Subcutaneous abdominal adipose tissue (tissue), 5 donors: ENCODE results near the gene IGFLR1.
"Not testable (repeated sequence)": the region's sequence is repeated elsewhere in the genome, so short reads cannot be mapped to it uniquely, and the experiment has no call there.

Experiments used
- H3K27ac ChIP-seq: one replicate; pipeline ENCODE4 v1.7.0; 2013; ENCODE audit warnings: low read depth, mild to moderate bottlenecking, inconsistent platforms, low read length, moderate library complexity
- H3K27me3 ChIP-seq, 5 donors: one replicate each; pipeline ENCODE4 v1.7.0; 2013; ENCODE audit warnings: low read length in 5 of 5, inconsistent platforms in 1 of 5; ENCODE audit not compliant: control insufficient read depth in 5 of 5, insufficient read depth in 4 of 5
- H3K36me3 ChIP-seq, 5 donors: one replicate each; pipeline ENCODE4 v1.7.0; 2013; ENCODE audit warnings: low read length in 5 of 5; ENCODE audit not compliant: control insufficient read depth in 5 of 5, insufficient read depth in 5 of 5
- H3K4me1 ChIP-seq, 5 donors: one replicate each; pipeline ENCODE4 v1.7.0; 2013; ENCODE audit warnings: low read length in 5 of 5, mild to moderate bottlenecking in 3 of 5, moderate library complexity in 1 of 5; ENCODE audit not compliant: control insufficient read depth in 5 of 5, insufficient read depth in 5 of 5
- H3K4me3 ChIP-seq, 5 donors: one replicate each; pipeline ENCODE4 v1.7.0; 2013; ENCODE audit warnings: low read length in 5 of 5, low read depth in 1 of 5
- H3K9ac ChIP-seq, 5 donors: one replicate each; pipeline ENCODE4 v1.7.0; 2013; ENCODE audit warnings: low read length in 5 of 5, mild to moderate bottlenecking in 4 of 5, moderate library complexity in 3 of 5
- H3K9me3 ChIP-seq, 5 donors: one replicate each; pipeline ENCODE4 v1.7.0; 2013; ENCODE audit warnings: low read length in 5 of 5; ENCODE audit not compliant: control insufficient read depth in 5 of 5
- donor health status: healthy.
- donor health status: healthy.
- donor health status: healthy.
- donor health status: healthy.
- donor health status: healthy.

Gene IGFLR1

GRCh38 chr19:35777961-35778360 lies 35.7 kb upstream of the IGFLR1 start:
- H3K9ac ChIP-seq, result no peak overlapping the region
- H3K36me3 ChIP-seq, result peaks cover 0 to 42% (median 21%) of the 10 kb centered on the region in 5 donors
- no peak overlapping the region for H3K27ac ChIP-seq
- no peaks in the 10 kb centered on the region for H3K9me3 ChIP-seq
- no peak overlapping the region for H3K4me3 ChIP-seq
- H3K4me1 ChIP-seq, result peaks cover 5 to 18% (median 10%) of the 10 kb centered on the region in 5 donors
- H3K27me3 ChIP-seq, result no peaks in the 10 kb centered on the region

GRCh38 chr19:35777086-35777841 lies 35.0 kb upstream of the IGFLR1 start:
- Histone ChIP-seq H3K27me3 (no peaks in the 10 kb centered on the region), H3K27ac (no peak overlapping the region), H3K4me3 (no peak overlapping the region), H3K9ac (no peak overlapping the region), H3K9me3 (no peaks in the 10 kb centered on the region), H3K36me3 (peaks cover 0 to 35% (median 14%) of the 10 kb centered on the region in 5 donors), H3K4me1 (peaks cover 5 to 18% (median 10%) of the 10 kb centered on the region in 5 donors)

DNA sequence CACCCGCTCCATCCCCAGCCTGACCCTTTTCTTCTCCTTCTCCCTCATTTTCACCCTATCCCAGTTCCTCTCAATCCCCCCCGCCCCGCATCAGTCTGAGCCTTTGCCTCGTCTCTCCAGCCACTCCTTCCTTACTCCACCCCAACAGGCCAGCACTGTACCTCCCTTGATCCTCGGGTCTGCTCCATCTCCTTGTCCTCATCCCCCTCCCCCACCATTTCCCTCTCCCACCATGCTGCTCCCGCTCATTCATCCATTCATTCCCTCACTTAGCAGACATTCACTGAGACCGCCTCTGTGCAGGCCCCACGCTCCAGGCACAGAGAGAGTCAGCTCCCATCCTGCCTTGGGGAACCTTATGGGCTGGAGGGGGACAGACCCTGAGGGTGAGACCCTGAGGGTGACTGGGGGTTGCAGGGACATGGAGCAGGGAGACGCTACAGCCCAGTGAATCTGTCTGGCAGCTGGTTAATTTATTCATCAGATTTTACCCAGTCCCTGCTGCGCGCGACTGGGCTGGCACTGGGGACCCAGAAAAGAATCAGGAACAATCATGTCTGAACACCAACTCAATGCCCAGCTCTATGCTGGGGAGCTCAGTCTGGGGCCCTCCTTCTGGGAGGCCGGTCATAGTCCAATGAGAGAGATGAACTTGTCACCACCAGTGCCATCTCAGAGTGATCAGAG lies 34.0 kb upstream of the IGFLR1 start:
- H3K4me1 ChIP-seq, result peaks cover 5 to 18% (median 10%) of the 10 kb centered on the region in 5 donors
- H3K27ac ChIP-seq, result no peak overlapping the region
- H3K4me3 ChIP-seq, result peak overlapping the region in 4 of 5 donors; percentile 25 to 77 (median 68)
- H3K36me3 ChIP-seq, result peaks cover 0 to 25% (median 9%) of the 10 kb centered on the region in 5 donors
- H3K27me3 ChIP-seq, result no peaks in the 10 kb centered on the region
- no peaks in the 10 kb centered on the region for H3K9me3 ChIP-seq
- H3K9ac ChIP-seq, result peak overlapping the region in 1 of 5 donors; percentile 52

DNA sequence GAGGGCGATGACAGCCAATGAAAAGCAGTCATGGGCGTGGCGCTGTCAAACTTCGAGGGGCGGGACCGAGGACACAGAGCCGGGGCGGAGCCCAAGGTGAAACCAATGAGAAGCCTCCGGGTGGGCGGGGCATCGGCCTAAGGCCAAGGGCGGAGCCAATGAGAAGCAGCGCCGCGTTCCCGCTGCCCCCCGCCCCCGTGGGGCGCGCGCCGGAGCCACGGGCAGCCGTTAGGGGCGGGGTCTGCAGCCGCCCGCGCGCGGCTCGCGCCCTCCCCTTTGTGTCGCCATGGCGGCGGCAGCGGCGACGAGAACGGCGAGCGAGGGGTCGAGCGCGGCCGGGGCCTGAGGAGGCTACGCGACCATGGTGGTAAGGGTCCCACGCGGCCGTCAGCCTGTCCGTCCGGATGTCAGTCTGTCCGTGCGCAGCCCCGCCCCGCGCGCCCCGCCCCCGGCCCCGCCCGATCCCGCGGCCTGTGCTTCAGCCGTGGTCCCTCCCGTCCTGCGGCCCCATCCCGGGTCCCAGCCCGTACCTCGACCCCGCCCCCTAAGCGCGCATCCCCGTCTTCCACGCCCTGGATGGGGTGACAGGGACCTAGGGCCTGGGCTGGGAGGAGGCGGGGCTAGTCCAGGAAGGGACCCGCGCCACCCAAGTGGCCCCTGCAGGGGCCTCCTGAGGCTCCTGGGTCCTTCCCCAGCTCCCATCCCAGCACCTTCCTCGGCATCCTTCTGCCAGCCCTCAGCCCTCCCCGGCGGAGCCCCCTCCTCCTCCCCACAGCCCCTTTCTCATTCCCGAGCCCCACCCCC lies 33.2 kb upstream of the IGFLR1 start, which contains the start of gene ARHGAP33:
Gene ARHGAP33, plus strand, starts transcription at position 267 of the 804 bp plus-strand sequence. Its CDS starts 95 bp downstream, at position 362.
- peak within 1 kb of the TSS in 3 of 5 donors; percentile 34 to 52 (median 39) for H3K9ac ChIP-seq
- no peaks in the 10 kb centered on the region for H3K27me3 ChIP-seq
- H3K4me1 ChIP-seq, result peaks cover 5 to 18% (median 10%) of the 10 kb centered on the region in 5 donors
- no peaks in the 10 kb centered on the region for H3K9me3 ChIP-seq
- H3K27ac ChIP-seq, result no peak within 1 kb of the TSS
- peaks cover 0 to 19% (median 6%) of the 10 kb centered on the region in 5 donors for H3K36me3 ChIP-seq
- peak within 1 kb of the TSS; percentile 67 to 77 (median 72) for H3K4me3 ChIP-seq

DNA sequence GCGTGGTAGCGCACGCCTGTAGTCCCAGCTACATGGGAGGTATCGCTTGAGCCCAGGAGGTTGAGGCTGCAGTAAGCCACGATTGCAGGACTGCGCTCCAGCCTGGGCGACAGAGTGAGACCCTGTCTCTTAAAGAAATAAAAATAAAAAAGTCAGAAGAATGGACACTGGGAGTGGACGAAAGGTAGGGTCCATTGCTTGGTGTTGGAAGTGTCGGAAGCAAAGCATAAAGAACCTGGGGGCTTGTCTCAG lies 32.7 kb upstream of the IGFLR1 start:
- Histone ChIP-seq H3K27ac (no peak overlapping the region), H3K4me1 (peaks cover 5 to 18% (median 10%) of the 10 kb centered on the region in 5 donors), H3K36me3 (peaks cover 0 to 15% (median 2%) of the 10 kb centered on the region in 5 donors), H3K9ac (peak overlapping the region in 1 of 5 donors; percentile 34), H3K27me3 (no peaks in the 10 kb centered on the region), H3K4me3 (peak overlapping the region; percentile 64 to 77 (median 69)), H3K9me3 (no peaks in the 10 kb centered on the region)

GRCh38 chr19:35774274-35775045 lies 32.2 kb upstream of the IGFLR1 start:
- peak overlapping the region in 1 of 5 donors; percentile 34 for H3K9ac ChIP-seq
- peaks cover 5 to 18% (median 10%) of the 10 kb centered on the region in 5 donors for H3K4me1 ChIP-seq
- peaks cover 0 to 12% (median 2%) of the 10 kb centered on the region in 5 donors for H3K36me3 ChIP-seq
- no peak overlapping the region for H3K27ac ChIP-seq
- no peaks in the 10 kb centered on the region for H3K9me3 ChIP-seq
- H3K4me3 ChIP-seq, result peak overlapping the region; percentile 64 to 77 (median 69)
- no peaks in the 10 kb centered on the region for H3K27me3 ChIP-seq

DNA sequence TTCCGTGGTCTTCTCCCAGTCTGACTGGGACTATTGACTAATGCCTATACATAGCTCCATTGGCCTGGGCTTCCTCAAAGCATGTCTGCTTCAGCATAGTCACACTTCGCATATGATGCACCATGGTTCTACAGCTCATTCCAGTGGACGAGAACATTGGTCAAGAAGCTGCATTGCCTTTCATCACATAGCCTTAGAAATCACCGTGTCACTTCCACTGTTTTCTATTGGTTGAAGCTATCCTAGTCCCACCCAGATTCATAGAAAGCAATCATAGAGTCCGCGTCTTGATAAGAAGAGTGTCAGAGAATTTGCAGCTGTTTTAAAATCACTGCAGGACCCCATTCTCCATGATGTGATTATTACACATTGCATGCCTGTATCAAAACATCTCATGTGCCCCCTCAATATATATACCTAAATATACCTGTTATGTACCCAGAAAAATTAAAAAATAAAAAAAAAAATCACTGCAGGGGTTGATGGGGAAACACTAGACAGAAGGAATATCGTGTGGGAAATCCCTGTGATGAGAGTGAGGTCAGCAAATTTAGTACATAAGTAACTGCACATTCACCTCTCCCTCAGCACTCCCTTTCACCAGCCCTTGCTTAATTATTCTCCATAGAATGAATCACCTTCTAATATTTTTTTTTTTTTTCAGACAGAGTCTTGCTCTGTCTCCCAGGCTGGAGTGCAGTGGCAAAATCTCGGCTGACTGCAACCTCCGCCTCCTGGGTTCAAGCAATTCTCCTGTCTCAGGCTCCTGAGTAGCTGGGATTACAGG lies 31.0 kb upstream of the IGFLR1 start:
- Histone ChIP-seq H3K27me3 (no peaks in the 10 kb centered on the region), H3K4me1 (peaks cover 5 to 18% (median 10%) of the 10 kb centered on the region in 5 donors), H3K9me3 (no peaks in the 10 kb centered on the region), H3K27ac (no peak overlapping the region), H3K9ac (no peak overlapping the region), H3K4me3 (no peak overlapping the region), H3K36me3 (peaks cover 0 to 10% (median 3%) of the 10 kb centered on the region in 5 donors)

DNA sequence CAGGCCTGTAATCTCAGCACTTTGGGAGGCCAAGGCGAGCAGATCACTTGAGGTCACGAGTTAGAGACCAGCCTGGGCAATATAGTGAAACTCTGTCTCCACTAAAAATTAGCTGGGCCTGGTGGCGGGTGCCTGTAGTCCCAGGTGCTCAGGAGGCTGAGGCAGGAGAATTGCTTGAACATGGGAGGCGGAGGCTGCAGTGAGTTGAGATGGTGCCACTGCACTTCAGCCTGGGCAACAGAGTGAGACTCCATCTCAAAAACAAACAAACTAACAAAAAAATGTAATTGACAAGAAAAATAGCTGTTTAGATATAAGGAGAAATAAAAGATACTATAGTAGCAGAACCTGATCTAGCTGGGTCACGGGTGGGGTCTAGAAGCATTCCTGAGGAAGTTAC lies 30.1 kb upstream of the IGFLR1 start:
- H3K36me3 ChIP-seq, result peaks cover 0 to 12% (median 3%) of the 10 kb centered on the region in 5 donors
- not testable (repeated sequence) for H3K9me3 ChIP-seq

DNA sequence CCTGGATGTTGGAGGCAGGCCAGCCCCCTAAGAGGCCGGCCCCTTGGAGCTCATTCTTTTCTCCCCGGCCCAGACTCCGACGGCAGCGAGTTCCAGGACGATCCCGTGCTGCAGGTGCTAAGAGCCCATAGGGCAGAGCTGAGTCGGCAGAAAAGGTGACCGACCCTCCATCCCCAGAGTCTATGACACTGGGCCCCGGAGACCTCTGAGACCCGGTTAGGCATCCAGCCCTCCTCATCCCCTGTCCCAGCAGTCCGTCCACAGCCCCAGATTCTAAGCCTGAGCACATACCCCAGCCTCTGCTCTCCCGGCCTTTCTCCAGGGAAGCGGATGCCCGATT lies 25.8 kb upstream of the IGFLR1 start:
- Histone ChIP-seq H3K4me3 (no peak overlapping the region), H3K4me1 (no peaks in the 10 kb centered on the region), H3K27ac (no peak overlapping the region), H3K9ac (no peak overlapping the region), H3K27me3 (no peaks in the 10 kb centered on the region), H3K9me3 (no peaks in the 10 kb centered on the region), H3K36me3 (peaks cover 0 to 34% (median 17%) of the 10 kb centered on the region in 5 donors)

More for the DNA sequence above, 30.1 kb upstream of the IGFLR1 start:
- H3K4me1 ChIP-seq, result peaks cover 5 to 18% (median 10%) of the 10 kb centered on the region in 5 donors
- H3K4me3 ChIP-seq, H3K9ac ChIP-seq, H3K27ac ChIP-seq, H3K27me3 ChIP-seq: not testable (repeated sequence)
